Measurements from ENCODE around the gene HOXA3. TPM values are rescaled to one million over a fixed set of nuclear protein-coding genes. Genes with fewer than 3 reads are reported as not detected.
A peak's percentile ranks its signal among the peaks of the same experiment; 100 is the strongest.

Gene HOXA3
- polyA plus RNA-seq, 1 of the 3 experiments (the other 2 are of a cell fraction), result 0.15 TPM

GRCh38 chr7:27194002-27194352 lies 41.6 kb upstream of the HOXA3 start:
- Histone ChIP-seq H3K9me2 (no peaks in the 10 kb centered on the region), H3K4me2 (no peak overlapping the region), H3K4me3 (ENCODE audit: low read depth in 2 of 2, low read length in 1 of 2) (no peak overlapping the region), H2AFZ (ENCODE audit: low read depth) (no peak overlapping the region), H3K27ac (ENCODE audit: low read depth in 2 of 2, low read length in 1 of 2) (no peak overlapping the region), H3K27me3 (ENCODE audit: insufficient read depth) (peaks cover 88% of the 10 kb centered on the region), H4K20me1 (ENCODE audit: insufficient read depth) (peaks cover 11% of the 10 kb centered on the region), H3K4me1 (ENCODE audit: control insufficient read depth in 1 of 2, insufficient read depth in 2 of 2, low read depth in 1 of 2, low read length in 1 of 2) (peaks cover 0 to 4% of the 10 kb centered on the region in 2 experiments; a peak in 1 of 4 replicates), H3K9me3 (no peaks in the 10 kb centered on the region), H3K79me2 (ENCODE audit: insufficient read depth) (no peaks in the 10 kb centered on the region), H3F3A (replicated peaks; ENCODE audit: insufficient read depth) (peaks cover 8% of the 10 kb centered on the region), H3K36me3 (replicated peaks in 1 of 2; ENCODE audit: control insufficient read depth in 1 of 2, insufficient read depth in 2 of 2, low read length in 1 of 2) (no peaks in the 10 kb centered on the region), H3K9ac (no peak overlapping the region)
- CTCF ChIA-PET, result interaction anchor here (1.1 to 10.7 kb wide), 12 partner anchors 9 to 903 kb away, joined by 3 to 84 read pairs (median 8); partner anchors contain the start of genes HOXA11 and HOXA5
- POLR2A ChIA-PET, result no interaction called here
- no peak for TF ChIP-seq TEAD4 (IDR thresholded peaks at IDR 0.05; ENCODE audit: borderline replicate concordance, insufficient read depth)
- TF ChIP-seq FOXM1 (IDR thresholded peaks at IDR 0.05; ENCODE audit: low read depth), result no peak
- TF ChIP-seq USF2 (IDR thresholded peaks at IDR 0.05; ENCODE audit: borderline replicate concordance, low read depth, low read length), result no peak
- no peak for TF ChIP-seq MAX (IDR thresholded peaks at IDR 0.05; ENCODE audit: low read depth)
- TF ChIP-seq MXI1 (IDR thresholded peaks at IDR 0.05; ENCODE audit: low read depth, low read length), result no peak
- no peak for TF ChIP-seq FOXJ3 (CRISPR knock-in tag; IDR thresholded peaks at IDR 0.05)
- TF ChIP-seq ELF1 (IDR thresholded peaks at IDR 0.05), result no peak
- no peak for TF ChIP-seq SIN3A (IDR thresholded peaks at IDR 0.05; ENCODE audit: borderline replicate concordance, low read depth, low read length)
- TF ChIP-seq ZBTB33 (IDR thresholded peaks at IDR 0.05; ENCODE audit: borderline replicate concordance, low read depth), result no peak
- TF ChIP-seq RAD21 (IDR thresholded peaks at IDR 0.05; ENCODE audit: low read length), result no peak
- TF ChIP-seq SMC3 (IDR thresholded peaks at IDR 0.05; ENCODE audit: low read depth, low read length), result no peak
- no peak for TF ChIP-seq RCOR1 (IDR thresholded peaks at IDR 0.05; ENCODE audit: low read length)
- no peak for DNase-seq
- WGBS (ENCODE audit: low lambda C conversion rate), result 27% methylated on average over 2 of the region's 2 CpGs

GRCh38 chr7:27193335-27194001 lies 41.1 kb upstream of the HOXA3 start:
- Histone ChIP-seq H3F3A (replicated peaks; ENCODE audit: insufficient read depth) (peaks cover 8% of the 10 kb centered on the region), H2AFZ (ENCODE audit: low read depth) (no peak overlapping the region), H3K4me3 (ENCODE audit: low read depth in 2 of 2, low read length in 1 of 2) (no peak overlapping the region), H3K79me2 (ENCODE audit: insufficient read depth) (no peaks in the 10 kb centered on the region), H3K36me3 (replicated peaks in 1 of 2; ENCODE audit: control insufficient read depth in 1 of 2, insufficient read depth in 2 of 2, low read length in 1 of 2) (no peaks in the 10 kb centered on the region), H3K27ac (ENCODE audit: low read depth in 2 of 2, low read length in 1 of 2) (no peak overlapping the region), H3K9ac (no peak overlapping the region), H3K9me3 (no peaks in the 10 kb centered on the region), H3K4me2 (peak overlapping the region; percentile 30; the same call in 1 of the 2 replicates), H4K20me1 (ENCODE audit: insufficient read depth) (peaks cover 11% of the 10 kb centered on the region), H3K27me3 (ENCODE audit: insufficient read depth) (peaks cover 88% of the 10 kb centered on the region), H3K4me1 (ENCODE audit: control insufficient read depth in 1 of 2, insufficient read depth in 2 of 2, low read depth in 1 of 2, low read length in 1 of 2) (peaks cover 0 to 4% of the 10 kb centered on the region in 2 experiments; a peak in 1 of 4 replicates), H3K9me2 (no peaks in the 10 kb centered on the region)
- whole genome bisulfite sequencing (ENCODE audit: low lambda C conversion rate), result 23% methylated on average over 29 of the region's 29 CpGs
- DNase-seq, result no peak
- ChIA-PET POLR2A (no interaction called here), CTCF (interaction anchor here (0.9 to 10.7 kb wide), 15 partner anchors 9 to 903 kb away, joined by 3 to 84 read pairs (median 4); partner anchors contain the start of genes HOXA11 and HOXA5)
- TF ChIP-seq TCF12 (IDR thresholded peaks at IDR 0.05) (no peak), SIN3A (IDR thresholded peaks at IDR 0.05; ENCODE audit: borderline replicate concordance, low read depth, low read length) (no peak), EZH2phosphoT487 (IDR thresholded peaks at IDR 0.05; ENCODE audit: borderline replicate concordance, low read depth) (peak; percentile 89; the same call in 1 of the 2 replicates), EP300 (IDR thresholded peaks at IDR 0.05; ENCODE audit: borderline replicate concordance in 1 of 2, low read depth in 1 of 2, low read length in 1 of 2) (no peak)
